Stimulated activated CD4-positive, alpha-beta T cell treated with anti-CD3 and anti-CD28 coated beads, Interleukin-15, amount 100 ng/mL, for 1 hour (primary cell): ENCODE data around the gene NBPF11.
"Not testable (repeated sequence)": the region's sequence is repeated elsewhere in the genome, so short reads cannot be mapped to it uniquely, and the experiment has no call there.

Source experiments
- DNase-seq, 2 donors: peaks; one replicate each; pipeline ENCODE4 v3.0.0-alpha.2; 2020; ENCODE audit warnings: low read depth in 1 of 2, low spot score in 1 of 2

The NBPF11 gene

DNA sequence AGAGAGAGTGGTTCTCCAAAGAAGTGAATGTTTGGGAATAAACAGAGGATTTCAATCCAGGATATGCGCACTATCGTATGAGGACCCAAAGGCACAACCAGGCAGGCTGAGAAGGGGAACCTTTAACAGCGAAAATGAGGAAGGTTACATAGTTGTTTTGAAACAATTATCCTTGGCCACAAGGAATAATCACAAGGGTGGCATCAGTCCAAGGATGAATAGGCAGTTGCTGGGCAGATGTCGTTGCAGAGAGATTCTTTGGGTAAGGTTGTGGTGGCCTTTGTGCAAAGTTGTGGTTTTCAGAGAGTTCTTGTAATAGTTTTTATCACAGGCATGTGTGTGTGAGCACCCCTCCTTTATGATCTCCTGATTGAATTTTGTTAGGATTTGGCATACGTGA lies 94.7 kb downstream of the NBPF11 start:
- DNase-seq, result not testable (repeated sequence)
